Measurements from ENCODE around the gene RASSF1. TPM values are rescaled to one million over a fixed set of nuclear protein-coding genes. Genes with fewer than 3 reads are reported as not detected.
A peak's percentile ranks its signal among the peaks of the same experiment; 100 is the strongest.

The RASSF1 gene
- total and polyA plus RNA-seq, 2 donors (not counting 3 experiments of a cell fraction or from before 2014, with no cell fraction given): 31.9 to 59.7 TPM

DNA sequence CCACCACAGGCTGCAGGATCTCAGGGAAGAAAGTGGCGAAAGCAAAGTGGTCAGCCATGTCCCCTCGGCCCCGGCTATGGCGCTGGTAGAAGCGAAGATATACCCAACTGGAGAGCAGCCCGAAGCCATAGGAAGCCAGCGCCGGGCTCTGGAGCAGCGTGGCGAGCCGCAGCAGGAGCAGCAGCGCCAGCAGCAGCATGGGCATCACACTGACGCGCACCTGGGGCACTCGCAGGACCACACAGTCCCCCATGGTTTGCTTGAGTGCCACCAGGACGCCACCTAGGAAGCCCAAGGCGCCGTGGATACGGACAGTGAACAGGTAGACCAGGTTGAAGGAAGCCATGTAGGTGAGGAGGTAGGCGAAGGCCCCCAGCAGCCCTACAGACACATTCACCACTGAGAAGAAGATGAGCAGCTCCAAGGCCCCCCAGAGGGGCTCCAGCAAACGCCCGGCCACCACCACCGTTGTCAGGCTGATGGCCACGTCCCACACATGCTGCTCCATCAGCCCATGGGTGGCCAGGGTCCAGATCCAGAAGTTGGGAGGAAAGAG lies 17.8 kb upstream of the RASSF1 start:
- intact Hi-C loops (cut with micrococcal nuclease): loop anchor here (2.0 to 5.0 kb wide), 2 partner anchors 60 to 1034 kb away; partner anchors contain the start of genes HYAL3, NAA80 and RBM15B
- Histone ChIP-seq H3K4me3 (replicated peaks in 1 of 3; ENCODE audit: insufficient read depth in 1 of 3, low read depth in 1 of 3, low read length in 3 of 3) (peak overlapping the region; percentile 26 to 83 (median 63)), H3K9me3 (replicated peaks; ENCODE audit: control insufficient read depth, insufficient read depth, low read length) (no peaks in the 10 kb centered on the region), H3K27ac (ENCODE audit: insufficient read depth, low read depth, low read length) (peak overlapping the region; percentile 52), H3K79me2 (ENCODE audit: control insufficient read depth, insufficient read depth, low read length) (peaks cover 43% of the 10 kb centered on the region), H3K9me1 (replicated peaks; ENCODE audit: control insufficient read depth, extremely low read depth, insufficient read depth, low read length) (no peaks in the 10 kb centered on the region), H3K4me2 (ENCODE audit: insufficient read depth, low read length) (peak overlapping the region; percentile 90), H3K36me3 (ENCODE audit: control insufficient read depth in 2 of 2, extremely low read depth in 1 of 2, insufficient read depth in 2 of 2, low read length in 2 of 2) (peaks cover 4 to 22% of the 10 kb centered on the region in 2 experiments), H3K4me1 (ENCODE audit: control insufficient read depth, extremely low read depth, insufficient read depth, low read length) (peaks cover 31% of the 10 kb centered on the region), H3K27me3 (ENCODE audit: control insufficient read depth in 2 of 2, insufficient read depth in 2 of 2, low read length in 2 of 2) (no peaks in the 10 kb centered on the region), H4K20me1 (replicated peaks; ENCODE audit: control insufficient read depth, extremely low read depth, insufficient read depth, low read length) (peaks cover 6% of the 10 kb centered on the region), H3K9ac (replicated peaks; ENCODE audit: extremely low read depth, insufficient read depth, low read length) (peak overlapping the region; percentile 72), H2AFZ (ENCODE audit: low read depth, low read length) (no peak overlapping the region)
- TF ChIP-seq POLR2A (IDR thresholded peaks at IDR 0.05; ENCODE audit: low read depth, low read length): no peak
- no peak for TF ChIP-seq EZH2 (IDR thresholded peaks at IDR 0.05; ENCODE audit: borderline replicate concordance, low read depth, low read length, severe bottlenecking)
- no TSS peak for BruUV-seq (replicated peaks)
- DNase-seq (ENCODE audit: low read depth, low spot score) (no peak), FAIRE-seq (no peak)
- ChIA-PET POLR2A (no interaction called here), CTCF (interaction anchor here (1.8 kb wide), 1 partner anchor 11 kb away, joined by 11 read pairs; no protein-coding TSS in a partner anchor)
- dilution Hi-C loops (cut with MboI; ENCODE audit: extremely low pct_ligation_motif_present, low sequenced_read_pairs): no loop called here

DNA sequence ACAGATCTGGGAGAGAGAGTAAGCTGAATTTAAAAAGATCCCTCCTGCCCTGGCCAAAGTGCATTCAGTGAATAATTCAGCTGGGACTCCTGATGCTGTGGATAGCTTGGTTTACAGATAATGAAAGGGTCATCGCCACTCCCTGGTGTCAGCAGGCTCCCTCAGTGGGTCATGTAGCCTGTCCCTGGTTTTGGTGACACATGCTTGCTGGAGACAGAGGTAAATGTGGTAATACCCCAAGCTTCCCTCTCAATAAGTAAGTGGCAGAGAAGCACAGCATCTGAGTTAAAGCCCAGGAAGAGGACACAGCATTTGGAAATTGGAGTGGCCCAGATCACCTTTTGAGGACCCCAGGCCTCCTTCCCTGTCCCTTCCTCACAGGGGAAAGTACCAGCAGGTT lies 16.8 kb upstream of the RASSF1 start:
- Histone ChIP-seq H3K9me1 (replicated peaks; ENCODE audit: control insufficient read depth, extremely low read depth, insufficient read depth, low read length) (no peaks in the 10 kb centered on the region), H3K4me2 (ENCODE audit: insufficient read depth, low read length) (peak overlapping the region; percentile 90), H3K9me3 (replicated peaks; ENCODE audit: control insufficient read depth, insufficient read depth, low read length) (no peaks in the 10 kb centered on the region), H4K20me1 (replicated peaks; ENCODE audit: control insufficient read depth, extremely low read depth, insufficient read depth, low read length) (peaks cover 6% of the 10 kb centered on the region), H3K9ac (replicated peaks; ENCODE audit: extremely low read depth, insufficient read depth, low read length) (peak overlapping the region; percentile 72), H3K79me2 (ENCODE audit: control insufficient read depth, insufficient read depth, low read length) (peaks cover 43% of the 10 kb centered on the region), H3K4me1 (ENCODE audit: control insufficient read depth, extremely low read depth, insufficient read depth, low read length) (peaks cover 31% of the 10 kb centered on the region), H3K27ac (ENCODE audit: insufficient read depth, low read depth, low read length) (no peak overlapping the region), H3K4me3 (replicated peaks in 1 of 3; ENCODE audit: insufficient read depth in 1 of 3, low read depth in 1 of 3, low read length in 3 of 3) (peak overlapping the region; percentile 5 to 83 (median 63)), H2AFZ (ENCODE audit: low read depth, low read length) (no peak overlapping the region), H3K36me3 (ENCODE audit: control insufficient read depth in 2 of 2, extremely low read depth in 1 of 2, insufficient read depth in 2 of 2, low read length in 2 of 2) (peaks cover 8 to 28% of the 10 kb centered on the region in 2 experiments), H3K27me3 (ENCODE audit: control insufficient read depth in 2 of 2, insufficient read depth in 2 of 2, low read length in 2 of 2) (no peaks in the 10 kb centered on the region)
- FAIRE-seq (no peak), DNase-seq (ENCODE audit: low read depth, low spot score) (no peak)
- dilution Hi-C loops (cut with MboI; ENCODE audit: extremely low pct_ligation_motif_present, low sequenced_read_pairs): no loop called here
- intact Hi-C loops (cut with micrococcal nuclease): loop anchor here (5.0 kb wide), 1 partner anchor 1035 kb away; the partner anchor contains the start of gene RBM15B
- TF ChIP-seq POLR2A (IDR thresholded peaks at IDR 0.05; ENCODE audit: low read depth, low read length): no peak
- TF ChIP-seq, protein P1, sequence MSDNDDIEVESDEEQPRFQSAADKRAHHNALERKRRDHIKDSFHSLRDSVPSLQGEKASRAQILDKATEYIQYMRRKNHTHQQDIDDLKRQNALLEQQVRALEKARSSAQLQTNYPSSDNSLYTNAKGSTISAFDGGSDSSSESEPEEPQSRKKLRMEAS (IDR thresholded peaks at IDR 0.05; ENCODE audit: insufficient read depth, insufficient read length): no peak
- no peak for TF ChIP-seq JUN (IDR thresholded peaks at IDR 0.05; ENCODE audit: borderline replicate concordance, insufficient read depth, insufficient read length, low read depth)
- TF ChIP-seq FOS (IDR thresholded peaks at IDR 0.05; ENCODE audit: borderline replicate concordance, insufficient read depth, low read length): no peak
- POLR2A ChIA-PET: no interaction called here
- BruUV-seq (replicated peaks): no TSS peak
- CTCF ChIA-PET: interaction anchor here (0.5 to 2.1 kb wide), 7 partner anchors 9 to 258 kb away, joined by 3 to 14 read pairs (median 4); partner anchors contain the start of gene ZMYND10

All from endothelial cell of umbilical vein (primary cell).